Measurements from ENCODE around the gene ATP13A2.
"Not testable (repeated sequence)": the region's sequence is repeated elsewhere in the genome, so short reads cannot be mapped to it uniquely, and the experiment has no call there.

Gene ATP13A2

GRCh38 chr1:16969651-16970050, 42.1 kb downstream of the ATP13A2 start:
- no peak overlapping the region for H3K27ac ChIP-seq (ENCODE audit: low read depth, low read length)
- H3K36me3 ChIP-seq (ENCODE audit: control insufficient read depth, insufficient read depth, low read length), result peaks cover 3% of the 10 kb centered on the region
- H3K4me3 ChIP-seq (ENCODE audit: low read length), result no peak overlapping the region
- H3K4me1 ChIP-seq (ENCODE audit: control insufficient read depth, insufficient read depth, low read length), result peaks cover 17% of the 10 kb centered on the region
- no peak overlapping the region for H3K9ac ChIP-seq (ENCODE audit: low read length)
- H3K27me3 ChIP-seq (ENCODE audit: control insufficient read depth, insufficient read depth, low read length), result no peaks in the 10 kb centered on the region

GRCh38 chr1:16969057-16969611, 42.6 kb downstream of the ATP13A2 start:
- Histone ChIP-seq H3K27ac (ENCODE audit: low read depth, low read length) (no peak overlapping the region), H3K27me3 (ENCODE audit: control insufficient read depth, insufficient read depth, low read length) (no peaks in the 10 kb centered on the region), H3K4me1 (ENCODE audit: control insufficient read depth, insufficient read depth, low read length) (peaks cover 17% of the 10 kb centered on the region), H3K4me3 (ENCODE audit: low read length) (no peak overlapping the region), H3K36me3 (ENCODE audit: control insufficient read depth, insufficient read depth, low read length) (peaks cover 3% of the 10 kb centered on the region), H3K9ac (ENCODE audit: low read length) (no peak overlapping the region)

GRCh38 chr1:16968372-16968771, 43.4 kb downstream of the ATP13A2 start:
- peaks cover 3% of the 10 kb centered on the region for H3K36me3 ChIP-seq (ENCODE audit: control insufficient read depth, insufficient read depth, low read length)
- no peak overlapping the region for H3K4me3 ChIP-seq (ENCODE audit: low read length)

GRCh38 chr1:16967962-16968361, 43.8 kb downstream of the ATP13A2 start:
- H3K4me1 ChIP-seq (ENCODE audit: control insufficient read depth, insufficient read depth, low read length), result peaks cover 17% of the 10 kb centered on the region

More at GRCh38 chr1:16968372-16968771, 43.4 kb downstream of the ATP13A2 start:
- Histone ChIP-seq H3K9ac (ENCODE audit: low read length) (no peak overlapping the region), H3K4me1 (ENCODE audit: control insufficient read depth, insufficient read depth, low read length) (peaks cover 17% of the 10 kb centered on the region), H3K27ac (ENCODE audit: low read depth, low read length) (no peak overlapping the region), H3K27me3 (ENCODE audit: control insufficient read depth, insufficient read depth, low read length) (no peaks in the 10 kb centered on the region)

GRCh38 chr1:16967095-16967575, 44.6 kb downstream of the ATP13A2 start:
- Histone ChIP-seq H3K27me3 (ENCODE audit: control insufficient read depth, insufficient read depth, low read length) (no peaks in the 10 kb centered on the region), H3K36me3 (ENCODE audit: control insufficient read depth, insufficient read depth, low read length) (peaks cover 3% of the 10 kb centered on the region), H3K4me1 (ENCODE audit: control insufficient read depth, insufficient read depth, low read length) (peaks cover 17% of the 10 kb centered on the region), H3K9ac (ENCODE audit: low read length) (no peak overlapping the region), H3K27ac (ENCODE audit: low read depth, low read length) (no peak overlapping the region), H3K4me3 (ENCODE audit: low read length) (no peak overlapping the region)

More at GRCh38 chr1:16967962-16968361, 43.8 kb downstream of the ATP13A2 start:
- Histone ChIP-seq H3K36me3 (ENCODE audit: control insufficient read depth, insufficient read depth, low read length) (peaks cover 3% of the 10 kb centered on the region), H3K27me3 (ENCODE audit: control insufficient read depth, insufficient read depth, low read length) (no peaks in the 10 kb centered on the region), H3K4me3 (ENCODE audit: low read length) (no peak overlapping the region), H3K9ac (ENCODE audit: low read length) (no peak overlapping the region), H3K27ac (ENCODE audit: low read depth, low read length) (no peak overlapping the region)

GRCh38 chr1:16966282-16966681, 45.4 kb downstream of the ATP13A2 start:
- Histone ChIP-seq H3K27ac (ENCODE audit: low read depth, low read length) (no peak overlapping the region), H3K4me1 (ENCODE audit: control insufficient read depth, insufficient read depth, low read length) (peaks cover 10% of the 10 kb centered on the region), H3K27me3 (ENCODE audit: control insufficient read depth, insufficient read depth, low read length) (no peaks in the 10 kb centered on the region), H3K36me3 (ENCODE audit: control insufficient read depth, insufficient read depth, low read length) (peaks cover 3% of the 10 kb centered on the region), H3K4me3 (ENCODE audit: low read length) (no peak overlapping the region), H3K9ac (ENCODE audit: low read length) (no peak overlapping the region)

GRCh38 chr1:16965486-16966067, 46.2 kb downstream of the ATP13A2 start:
- H3K4me1 ChIP-seq (ENCODE audit: control insufficient read depth, insufficient read depth, low read length), result peaks cover 9% of the 10 kb centered on the region
- H3K9ac ChIP-seq (ENCODE audit: low read length), result no peak overlapping the region
- H3K27me3 ChIP-seq (ENCODE audit: control insufficient read depth, insufficient read depth, low read length), result no peaks in the 10 kb centered on the region
- H3K36me3 ChIP-seq (ENCODE audit: control insufficient read depth, insufficient read depth, low read length), result peaks cover 3% of the 10 kb centered on the region
- H3K4me3 ChIP-seq (ENCODE audit: low read length), result no peak overlapping the region
- H3K27ac ChIP-seq (ENCODE audit: low read depth, low read length), result no peak overlapping the region

GRCh38 chr1:16964169-16964568, 47.6 kb downstream of the ATP13A2 start:
- H3K9ac ChIP-seq (ENCODE audit: low read length); H3K27me3 ChIP-seq (ENCODE audit: control insufficient read depth, insufficient read depth, low read length); H3K4me1 ChIP-seq (ENCODE audit: control insufficient read depth, insufficient read depth, low read length); H3K36me3 ChIP-seq (ENCODE audit: control insufficient read depth, insufficient read depth, low read length); H3K27ac ChIP-seq (ENCODE audit: low read depth, low read length); H3K4me3 ChIP-seq (ENCODE audit: low read length): not testable (repeated sequence)

- H3K27ac ChIP-seq (ENCODE audit: low read depth, low read length), result no peak overlapping the region
- peak overlapping the region; percentile 51 for H3K4me3 ChIP-seq (ENCODE audit: low read length)
- peaks cover 3% of the 10 kb centered on the region for H3K36me3 ChIP-seq (ENCODE audit: control insufficient read depth, insufficient read depth, low read length)
- no peaks in the 10 kb centered on the region for H3K4me1 ChIP-seq (ENCODE audit: control insufficient read depth, insufficient read depth, low read length)
- H3K9ac ChIP-seq (ENCODE audit: low read length), result no peak overlapping the region
- H3K27me3 ChIP-seq (ENCODE audit: control insufficient read depth, insufficient read depth, low read length), result no peaks in the 10 kb centered on the region
Observed at GRCh38 chr1:16961297-16962133, 50.2 kb downstream of the ATP13A2 start.

- H3K4me1 ChIP-seq (ENCODE audit: control insufficient read depth, insufficient read depth, low read length), result no peaks in the 10 kb centered on the region
- H3K27ac ChIP-seq (ENCODE audit: low read depth, low read length), result no peak overlapping the region
- H3K36me3 ChIP-seq (ENCODE audit: control insufficient read depth, insufficient read depth, low read length), result peaks cover 3% of the 10 kb centered on the region
- H3K4me3 ChIP-seq (ENCODE audit: low read length), result peak overlapping the region; percentile 51
- no peak overlapping the region for H3K9ac ChIP-seq (ENCODE audit: low read length)
- no peaks in the 10 kb centered on the region for H3K27me3 ChIP-seq (ENCODE audit: control insufficient read depth, insufficient read depth, low read length)
Observed at GRCh38 chr1:16960560-16961296, 51.0 kb downstream of the ATP13A2 start.

- Histone ChIP-seq H3K27ac (ENCODE audit: low read depth, low read length) (no peak overlapping the region), H3K4me1 (ENCODE audit: control insufficient read depth, insufficient read depth, low read length) (no peaks in the 10 kb centered on the region), H3K9ac (ENCODE audit: low read length) (no peak overlapping the region), H3K4me3 (ENCODE audit: low read length) (no peak overlapping the region), H3K36me3 (ENCODE audit: control insufficient read depth, insufficient read depth, low read length) (no peaks in the 10 kb centered on the region), H3K27me3 (ENCODE audit: control insufficient read depth, insufficient read depth, low read length) (no peaks in the 10 kb centered on the region)
Observed at GRCh38 chr1:16958475-16958874, 53.3 kb downstream of the ATP13A2 start.

GRCh38 chr1:16957731-16958130, 54.0 kb downstream of the ATP13A2 start:
- Histone ChIP-seq H3K9ac (ENCODE audit: low read length) (no peak overlapping the region), H3K4me3 (ENCODE audit: low read length) (no peak overlapping the region), H3K27ac (ENCODE audit: low read depth, low read length) (no peak overlapping the region), H3K36me3 (ENCODE audit: control insufficient read depth, insufficient read depth, low read length) (no peaks in the 10 kb centered on the region), H3K4me1 (ENCODE audit: control insufficient read depth, insufficient read depth, low read length) (no peaks in the 10 kb centered on the region), H3K27me3 (ENCODE audit: control insufficient read depth, insufficient read depth, low read length) (no peaks in the 10 kb centered on the region)

Measured in rectal smooth muscle tissue (tissue), 1 donor.